Mesothelial cell of epicardium (in vitro differentiated cells): Measurements from ENCODE around the gene SRPX. TPM values are rescaled to one million over a fixed set of nuclear protein-coding genes. Genes with fewer than 3 reads are reported as not detected.

Experiments used
- DNase-seq, 2 experiments: peaks; one replicate each; pipeline ENCODE4 v3.0.0; 2021; ENCODE audit warnings: low spot score in 2 of 2; ENCODE audit not compliant: unreplicated experiment in 2 of 2
- H3K27ac Mint-ChIP-seq: 2 replicates; pipeline ENCODE4 v1.8.0; 2021; ENCODE audit warnings: mixed read lengths
- H3K27me3 Mint-ChIP-seq: 2 replicates; pipeline ENCODE4 v1.8.0; 2021; ENCODE audit warnings: low read depth, mixed read lengths
- H3K36me3 Mint-ChIP-seq: 2 replicates; pipeline ENCODE4 v1.8.0; 2021; ENCODE audit warnings: mixed read lengths
- H3K4me1 Mint-ChIP-seq: 2 replicates; pipeline ENCODE4 v1.8.0; 2021; ENCODE audit warnings: mixed read lengths
- H3K4me3 Mint-ChIP-seq: 2 replicates; pipeline ENCODE4 v1.8.0; 2021; ENCODE audit warnings: mild to moderate bottlenecking, moderate library complexity, mixed read lengths
- H3K9me3 Mint-ChIP-seq: 2 replicates; pipeline ENCODE4 v1.8.0; 2021; ENCODE audit warnings: mixed read lengths
- CTCF ChIP-seq: fragments of 200-600 bp; sonication (generic); IDR thresholded peaks from one replicate; pipeline ENCODE4 v1.5.0; 2021; ENCODE audit warnings: antibody characterized with exemption; ENCODE audit not compliant: unreplicated experiment
- total RNA-seq: library from RNA; stranded (reverse); gene quantifications from 3 replicates; pipeline ENCODE4 v1.2.1, GENCODE V29; 2021

The SRPX gene
- total RNA-seq, 1 donor from 2014 or later: 17.1 TPM

DNA sequence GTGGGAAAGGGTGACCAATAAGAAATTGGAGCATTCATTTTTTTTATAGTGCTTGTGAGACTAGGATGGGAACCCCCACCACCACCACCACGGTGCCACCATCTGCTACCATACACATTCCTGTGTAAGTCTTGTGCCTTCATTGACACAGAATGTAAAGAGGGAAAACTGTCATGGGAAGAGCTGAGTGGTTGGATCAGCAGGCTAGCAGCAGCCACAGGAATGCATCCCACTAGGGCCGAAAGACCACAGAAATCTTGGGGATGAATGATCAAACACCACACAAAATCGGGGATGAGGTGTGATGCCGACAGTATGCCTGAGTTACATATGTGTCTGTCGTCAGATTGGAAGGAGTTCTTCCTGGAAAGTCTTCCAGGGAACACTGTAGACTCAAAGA is 69.2 kb downstream of the SRPX start:
- H3K9me3 Mint-ChIP-seq: peaks cover 27% of the 10 kb centered on the region
- no peak overlapping the region for H3K4me3 Mint-ChIP-seq
- DNase-seq: no peak
- no peaks in the 10 kb centered on the region for H3K27me3 Mint-ChIP-seq
- TF ChIP-seq CTCF: no peak
- H3K27ac Mint-ChIP-seq: no peak overlapping the region
- H3K36me3 Mint-ChIP-seq: no peaks in the 10 kb centered on the region
- H3K4me1 Mint-ChIP-seq: no peaks in the 10 kb centered on the region

DNA sequence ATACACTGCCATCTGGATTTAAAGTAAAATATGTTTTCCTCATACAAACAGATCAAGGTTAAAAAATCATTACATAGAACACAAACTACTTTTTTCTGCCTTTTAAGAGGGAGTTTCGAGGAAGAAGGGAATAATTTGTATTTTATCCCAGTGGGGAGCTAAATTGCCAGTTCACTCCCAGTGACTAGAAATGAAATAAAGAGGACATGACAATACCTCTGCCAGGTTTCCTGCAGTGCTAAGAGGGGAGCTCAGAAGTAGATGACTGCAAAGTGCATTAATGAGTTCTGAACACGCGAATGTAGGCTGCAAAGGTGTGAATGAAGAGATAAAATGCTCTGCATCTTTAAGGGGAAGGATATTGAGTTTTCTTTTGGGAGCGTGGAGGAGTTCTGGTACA is 69.7 kb downstream of the SRPX start:
- H3K27ac Mint-ChIP-seq: no peak overlapping the region
- no peaks in the 10 kb centered on the region for H3K4me1 Mint-ChIP-seq
- no peak for DNase-seq
- H3K27me3 Mint-ChIP-seq: no peaks in the 10 kb centered on the region
- no peak for TF ChIP-seq CTCF
- peaks cover 28% of the 10 kb centered on the region for H3K9me3 Mint-ChIP-seq
- H3K4me3 Mint-ChIP-seq: no peak overlapping the region
- H3K36me3 Mint-ChIP-seq: no peaks in the 10 kb centered on the region

- DNase-seq: no peak
- no peak for TF ChIP-seq CTCF
- Mint-ChIP-seq H3K27ac (no peak overlapping the region), H3K4me1 (no peaks in the 10 kb centered on the region), H3K36me3 (no peaks in the 10 kb centered on the region), H3K9me3 (peaks cover 33% of the 10 kb centered on the region), H3K4me3 (no peak overlapping the region), H3K27me3 (no peaks in the 10 kb centered on the region)
Observed at GRCh38 chrX:38149016-38149415, 71.7 kb downstream of the SRPX start.

DNA sequence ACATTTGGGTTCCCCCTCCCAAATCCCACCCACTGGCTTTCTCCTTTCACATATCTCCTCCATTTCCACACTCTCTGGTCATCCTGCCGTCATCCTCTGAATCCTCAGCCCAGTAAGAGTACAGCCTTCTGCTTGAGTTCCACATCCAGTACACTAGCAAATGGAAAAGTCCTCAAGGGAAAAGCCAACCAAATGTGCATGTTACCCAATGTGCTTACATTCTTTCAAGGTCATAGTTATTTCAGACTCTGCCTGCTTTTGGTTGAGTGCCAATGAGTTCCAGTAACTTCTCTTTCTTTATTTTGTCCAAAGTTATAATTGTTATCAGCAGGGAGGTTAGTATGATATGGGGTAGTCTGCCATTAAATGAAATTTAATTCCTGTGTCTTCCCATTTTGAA is 78.1 kb downstream of the SRPX start:
- H3K9me3 Mint-ChIP-seq: peaks cover 25% of the 10 kb centered on the region
- peak overlapping the region; percentile 35 for H3K27ac Mint-ChIP-seq
- no peaks in the 10 kb centered on the region for H3K27me3 Mint-ChIP-seq
- no peak for DNase-seq
- H3K4me1 Mint-ChIP-seq: peaks cover 6% of the 10 kb centered on the region
- no peak for TF ChIP-seq CTCF
- H3K4me3 Mint-ChIP-seq: no peak overlapping the region
- no peaks in the 10 kb centered on the region for H3K36me3 Mint-ChIP-seq

DNA sequence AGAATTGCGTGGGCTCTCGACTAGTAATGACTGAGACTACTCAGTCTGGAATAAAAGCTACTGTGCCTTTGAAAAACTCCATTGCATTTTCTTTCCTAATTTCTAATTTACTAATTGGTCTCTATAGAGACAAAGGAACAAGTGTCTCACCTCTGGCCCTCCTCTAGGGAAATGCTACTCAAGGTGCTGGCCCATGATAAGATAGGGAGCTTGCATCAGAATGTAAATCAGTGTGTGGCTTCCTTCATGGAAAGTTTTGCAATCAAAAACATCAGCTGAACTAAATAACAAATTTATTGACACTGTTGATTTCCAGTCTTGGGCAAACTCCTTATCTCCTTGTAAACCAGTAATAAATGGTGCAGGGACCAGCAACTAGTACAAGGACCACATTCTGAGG is 81.8 kb downstream of the SRPX start:
- H3K9me3 Mint-ChIP-seq: peaks cover 22% of the 10 kb centered on the region
- H3K4me1 Mint-ChIP-seq: peaks cover 6% of the 10 kb centered on the region
- no peak overlapping the region for H3K27ac Mint-ChIP-seq

More for the DNA sequence above, 81.8 kb downstream of the SRPX start:
- TF ChIP-seq CTCF: no peak
- Mint-ChIP-seq H3K27me3 (no peaks in the 10 kb centered on the region), H3K4me3 (no peak overlapping the region), H3K36me3 (no peaks in the 10 kb centered on the region)
- DNase-seq: no peak
